Lung (tissue), 12 donors: Measurements from ENCODE around the gene TCHH. TPM values are rescaled to one million over a fixed set of nuclear protein-coding genes. Genes with fewer than 3 reads are reported as not detected.

Experiments used
- ATAC-seq: fragments of 200-7000 bp; cut with Tn5 transposase; one replicate; pipeline ENCODE4 v1.9.1; 2020; ENCODE audit warnings: moderate number of reproducible peaks; ENCODE audit not compliant: insufficient read depth, low FRiP score
- DNase-seq, 3 donors: peaks; one replicate each; pipeline ENCODE4 v3.0.0-alpha.2; 2013 to 2017
- H3K27ac ChIP-seq, 2 donors: one replicate each; pipeline ENCODE4 v1.5.1; 2013; ENCODE audit warnings: mild to moderate bottlenecking in 2 of 2, moderate library complexity in 2 of 2, control low read depth in 1 of 2, inconsistent platforms in 1 of 2, low read depth in 1 of 2, low read length in 1 of 2
- H3K27me3 ChIP-seq, 3 donors: one replicate each; pipeline ENCODE4 v1.5.1; 2013; ENCODE audit warnings: low read length in 2 of 3; ENCODE audit not compliant: control insufficient read depth in 3 of 3, insufficient read depth in 3 of 3
- H3K36me3 ChIP-seq, 4 donors: one replicate each; pipeline ENCODE4 v1.5.1; 2013; ENCODE audit warnings: low read length in 4 of 4, mild to moderate bottlenecking in 1 of 4, moderate library complexity in 1 of 4; ENCODE audit not compliant: control insufficient read depth in 4 of 4, insufficient read depth in 4 of 4
- H3K4me1 ChIP-seq, 5 donors: one replicate each; pipeline ENCODE4 v1.5.1; 2013; ENCODE audit warnings: low read length in 5 of 5, mild to moderate bottlenecking in 2 of 5, moderate library complexity in 1 of 5; ENCODE audit not compliant: control insufficient read depth in 5 of 5, insufficient read depth in 5 of 5
- H3K4me3 ChIP-seq: one replicate; pipeline ENCODE4 v1.5.1; 2013; ENCODE audit warnings: mild to moderate bottlenecking, control low read depth, moderate library complexity
- H3K9ac ChIP-seq, 2 donors: one replicate each; pipeline ENCODE4 v1.5.1; 2013; ENCODE audit warnings: low read length in 2 of 2, control low read depth in 1 of 2; ENCODE audit not compliant: insufficient read depth in 1 of 2
- H3K9me3 ChIP-seq, 4 donors: one replicate each; pipeline ENCODE4 v1.5.1; 2013; ENCODE audit warnings: low read length in 3 of 4, mild to moderate bottlenecking in 1 of 4, moderate library complexity in 1 of 4; ENCODE audit not compliant: control insufficient read depth in 4 of 4, insufficient read depth in 3 of 4
- WGBS, 2 donors: extraction: QIAGEN DNeasy Blood & Tissue Kit; methylation state at CpG; one replicate each; pipeline ENCODE4 v1.1.7; 2013; 5-methylcytosine and 5-hydroxymethylcytosine counted together
- polyA plus RNA-seq, 2 donors: library from polyadenylated mRNA; stranded (reverse); fragments of 200-250 nt; gene quantifications; one replicate each; pipeline ENCODE4 v1.2.1, GENCODE V29; 2013
- total RNA-seq, 2 donors: library from RNA; depleted of rRNA in 1 of 2; stranded (reverse); fragments of >200 nt in 1 of 2; gene quantifications; one replicate each; pipeline ENCODE4 v1.2.1, GENCODE V29; 2014 to 2021
- TF ChIP-seq, protein P1 (sequence below): IDR thresholded peaks from 2 replicates; pipeline ENCODE4 v1.5.1; 2012; ENCODE audit warnings: mild to moderate bottlenecking; ENCODE audit errors: control extremely low read depth, extremely low read depth
- donor health status: control.
- donor health status: control.
- donor health status: Bipolar disorder and iron deficiency.
- donor health status: healthy.
- donor health status: DM: yes; HTN: yes; CAD: no.

The TCHH gene
- total and polyA plus RNA-seq, 4 donors = 0.03 to 0.15 (median 0.04) TPM

- Histone ChIP-seq H3K27me3 (peaks cover 11 to 92% (median 84%) of the 10 kb centered on the region in 3 donors), H3K9ac (no peak overlapping the region), H3K9me3 (peaks cover 0 to 36% (median 3%) of the 10 kb centered on the region in 4 donors), H3K4me1 (peaks cover 0 to 43% (median 7%) of the 10 kb centered on the region in 5 donors), H3K27ac (no peak overlapping the region), H3K36me3 (no peaks in the 10 kb centered on the region), H3K4me3 (no peak overlapping the region)
- 7 to 12% methylated on average over 31 of the region's 31 CpGs for WGBS, 2 donors
- TF ChIP-seq, protein P1, sequence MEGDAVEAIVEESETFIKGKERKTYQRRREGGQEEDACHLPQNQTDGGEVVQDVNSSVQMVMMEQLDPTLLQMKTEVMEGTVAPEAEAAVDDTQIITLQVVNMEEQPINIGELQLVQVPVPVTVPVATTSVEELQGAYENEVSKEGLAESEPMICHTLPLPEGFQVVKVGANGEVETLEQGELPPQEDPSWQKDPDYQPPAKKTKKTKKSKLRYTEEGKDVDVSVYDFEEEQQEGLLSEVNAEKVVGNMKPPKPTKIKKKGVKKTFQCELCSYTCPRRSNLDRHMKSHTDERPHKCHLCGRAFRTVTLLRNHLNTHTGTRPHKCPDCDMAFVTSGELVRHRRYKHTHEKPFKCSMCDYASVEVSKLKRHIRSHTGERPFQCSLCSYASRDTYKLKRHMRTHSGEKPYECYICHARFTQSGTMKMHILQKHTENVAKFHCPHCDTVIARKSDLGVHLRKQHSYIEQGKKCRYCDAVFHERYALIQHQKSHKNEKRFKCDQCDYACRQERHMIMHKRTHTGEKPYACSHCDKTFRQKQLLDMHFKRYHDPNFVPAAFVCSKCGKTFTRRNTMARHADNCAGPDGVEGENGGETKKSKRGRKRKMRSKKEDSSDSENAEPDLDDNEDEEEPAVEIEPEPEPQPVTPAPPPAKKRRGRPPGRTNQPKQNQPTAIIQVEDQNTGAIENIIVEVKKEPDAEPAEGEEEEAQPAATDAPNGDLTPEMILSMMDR = no peak
- no peak for ATAC-seq
- peak in 2 of 3 donors; percentile 6 to 12 for DNase-seq
Measured at GRCh38 chr1:152109231-152109997, 5.8 kb downstream of the TCHH start.

- TF ChIP-seq, protein P1 = no peak
- H3K9ac ChIP-seq = no peak overlapping the region
- H3K4me1 ChIP-seq = peaks cover 0 to 43% (median 7%) of the 10 kb centered on the region in 5 donors
- DNase-seq (no peak), ATAC-seq (no peak)
- no peaks in the 10 kb centered on the region for H3K36me3 ChIP-seq
- peaks cover 0 to 36% (median 3%) of the 10 kb centered on the region in 4 donors for H3K9me3 ChIP-seq
- H3K27me3 ChIP-seq = peaks cover 14 to 89% (median 82%) of the 10 kb centered on the region in 3 donors
- 18 to 19% methylated on average over 28 of the region's 28 CpGs for WGBS, 2 donors
- H3K27ac ChIP-seq = no peak overlapping the region
- no peak overlapping the region for H3K4me3 ChIP-seq
Measured at GRCh38 chr1:152108882-152109222, 6.4 kb downstream of the TCHH start.

- Histone ChIP-seq H3K4me3 (no peak overlapping the region), H3K9ac (no peak overlapping the region), H3K27ac (no peak overlapping the region), H3K27me3 (peaks cover 14 to 88% (median 76%) of the 10 kb centered on the region in 3 donors), H3K9me3 (peaks cover 0 to 36% (median 3%) of the 10 kb centered on the region in 4 donors), H3K4me1 (peaks cover 0 to 43% (median 7%) of the 10 kb centered on the region in 5 donors), H3K36me3 (no peaks in the 10 kb centered on the region)
- peak; percentile 27 to 52 (median 32) for DNase-seq
- TF ChIP-seq, protein P1 = no peak
- ATAC-seq = no peak
- 11% methylated on average over 67 of the region's 67 CpGs for WGBS, 2 donors
Measured at GRCh38 chr1:152107984-152108881, 7.0 kb downstream of the TCHH start.
